Neural cell (in vitro differentiated cells): ENCODE results near the gene DAP. TPM values are rescaled to one million over a fixed set of nuclear protein-coding genes. Genes with fewer than 3 reads are reported as not detected.

ENCODE experiments used
- H2AFZ ChIP-seq: fragments of 200-600, 300-800 bp; sonication (generic), shearing (Covaris generic); 2 replicates; pipeline ENCODE4 v1.6.0; 2014; ENCODE audit warnings: low read depth, mild to moderate bottlenecking, antibody characterized with exemption, low read length, moderate library complexity
- H3F3A ChIP-seq: fragments of 200-600 bp; shearing (Covaris generic); 2 replicates; pipeline ENCODE4 v1.6.1; 2016; ENCODE audit warnings: mild to moderate bottlenecking, moderate library complexity, mixed read lengths, antibody characterized with exemption, low read length; ENCODE audit not compliant: insufficient read depth, poor library complexity, severe bottlenecking
- H3K27ac ChIP-seq: fragments of 200-600, 300-800 bp; sonication (generic), shearing (Covaris generic); 2 replicates; pipeline ENCODE4 v1.5.1; 2014; ENCODE audit warnings: mild to moderate bottlenecking, low read length, moderate library complexity
- H3K27me3 ChIP-seq: fragments of 300-800, 200-600 bp; sonication (generic), shearing (Covaris generic); 2 replicates; pipeline ENCODE4 v1.6.0; 2014; ENCODE audit warnings: mild to moderate bottlenecking, low read depth, low read length, moderate library complexity; ENCODE audit not compliant: insufficient read depth
- H3K36me3 ChIP-seq: fragments of 300-800, 200-600 bp; sonication (generic), shearing (Covaris generic); 2 replicates; pipeline ENCODE4 v1.5.1; 2014; ENCODE audit warnings: mild to moderate bottlenecking, antibody characterized with exemption, low read length, moderate library complexity; ENCODE audit not compliant: insufficient read depth
- H3K4me2 ChIP-seq: fragments of 300-800, 200-600 bp; sonication (generic), shearing (Covaris generic); 2 replicates; pipeline ENCODE4 v1.6.0; 2014; ENCODE audit warnings: mild to moderate bottlenecking, low read length
- H3K4me3 ChIP-seq: fragments of 300-800, 200-600 bp; sonication (generic), shearing (Covaris generic); 2 replicates; pipeline ENCODE4 v1.5.1; 2014; ENCODE audit warnings: mild to moderate bottlenecking, low read length, moderate library complexity
- H3K79me2 ChIP-seq: fragments of 200-600 bp; shearing (Covaris generic); replicated peaks from 2 replicates; pipeline ENCODE4 v1.6.0; 2014; ENCODE audit warnings: mild to moderate bottlenecking, low read length, moderate library complexity; ENCODE audit not compliant: insufficient read depth
- H3K9ac ChIP-seq: fragments of 300-800, 200-600 bp; sonication (generic), shearing (Covaris generic); 2 replicates; pipeline ENCODE4 v1.6.1; 2016; ENCODE audit warnings: mild to moderate bottlenecking, low read length, mixed read lengths
- H3K9me2 ChIP-seq: fragments of 200-600 bp; shearing (Covaris generic); 2 replicates; pipeline ENCODE4 v1.6.1; 2016; ENCODE audit warnings: mild to moderate bottlenecking, low read length, mixed read lengths; ENCODE audit not compliant: insufficient read depth
- H3K9me3 ChIP-seq: fragments of 200-600, 300-800 bp; sonication (generic), shearing (Covaris generic); 2 replicates; pipeline ENCODE4 v1.6.1; 2016; ENCODE audit warnings: mild to moderate bottlenecking, mixed run types, low read length, moderate library complexity, mixed read lengths
- H4K20me1 ChIP-seq: fragments of 200-600 bp; shearing (Covaris generic); 2 replicates; pipeline ENCODE4 v1.6.1; 2016; ENCODE audit warnings: mild to moderate bottlenecking, mixed run types; ENCODE audit not compliant: insufficient read depth
- EP300 ChIP-seq: fragments of 450-650 bp; conservative IDR thresholded peaks from 2 replicates; pipeline ENCODE4 v1.6.1; 2014; ENCODE audit warnings: antibody characterized with exemption, mild to moderate bottlenecking, moderate library complexity; ENCODE audit not compliant: poor library complexity, severe bottlenecking
- EZH2 ChIP-seq: fragments of 200-600, 300-800 bp; shearing (Covaris generic), sonication (generic); IDR thresholded peaks from 2 replicates; pipeline ENCODE4 v1.6.1; 2014; ENCODE audit warnings: antibody characterized with exemption, low read length, borderline replicate concordance, mild to moderate bottlenecking; ENCODE audit not compliant: insufficient read depth, poor library complexity, severe bottlenecking
- MXI1 ChIP-seq: fragments of 450-650 bp; conservative IDR thresholded peaks from 2 replicates; pipeline ENCODE4 v1.6.1; 2014; ENCODE audit warnings: antibody characterized with exemption, mild to moderate bottlenecking; ENCODE audit not compliant: poor library complexity, severe bottlenecking
- POLR2AphosphoS5 ChIP-seq: IDR thresholded peaks from 2 replicates; pipeline ENCODE4 v1.6.1; 2012
- RAD21 ChIP-seq: fragments of 450-650 bp; conservative IDR thresholded peaks from 2 replicates; pipeline ENCODE4 v1.6.1; 2014; ENCODE audit warnings: antibody characterized with exemption, mild to moderate bottlenecking, moderate library complexity
- REST ChIP-seq: IDR thresholded peaks from 2 replicates; pipeline ENCODE4 v1.6.1; 2012; ENCODE audit warnings: borderline replicate concordance
- SMC3 ChIP-seq: fragments of 450-650 bp; conservative IDR thresholded peaks from 2 replicates; pipeline ENCODE4 v1.6.1; 2014; ENCODE audit warnings: antibody characterized with exemption, mild to moderate bottlenecking, moderate library complexity; ENCODE audit not compliant: poor library complexity
- TAF1 ChIP-seq: IDR thresholded peaks from 2 replicates; pipeline ENCODE4 v1.6.1; 2012; ENCODE audit warnings: low read depth
- polyA plus RNA-seq: library from polyadenylated mRNA; depleted of rRNA; stranded (reverse); fragments of >200 nt; gene quantifications from 2 replicates; pipeline ENCODE4 v1.2.3, GENCODE V29; 2014
- TF ChIP-seq, protein P1 (sequence below): fragments of 450-650 bp; IDR thresholded peaks from 2 replicates; pipeline ENCODE4 v1.5.1; 2014; ENCODE audit warnings: antibody characterized with exemption, mild to moderate bottlenecking, moderate library complexity; ENCODE audit not compliant: poor library complexity, severe bottlenecking

DAP gene
- polyA plus RNA-seq, 1 donor from 2014 or later, result 9.3 TPM

GRCh38 chr5:10736808-10737207 is 24.2 kb downstream of the DAP start:
- Histone ChIP-seq H3K79me2 (no peaks in the 10 kb centered on the region), H3K9me3 (no peaks in the 10 kb centered on the region), H3K4me2 (no peak overlapping the region), H3K27ac (no peak overlapping the region), H3K9ac (no peak overlapping the region), H2AFZ (no peak overlapping the region), H3K27me3 (no peaks in the 10 kb centered on the region), H3F3A (no peaks in the 10 kb centered on the region), H3K36me3 (no peaks in the 10 kb centered on the region), H3K4me3 (no peak overlapping the region), H4K20me1 (no peaks in the 10 kb centered on the region), H3K9me2 (no peaks in the 10 kb centered on the region)
- no peak for TF ChIP-seq RAD21
- no peak for TF ChIP-seq TAF1

DNA sequence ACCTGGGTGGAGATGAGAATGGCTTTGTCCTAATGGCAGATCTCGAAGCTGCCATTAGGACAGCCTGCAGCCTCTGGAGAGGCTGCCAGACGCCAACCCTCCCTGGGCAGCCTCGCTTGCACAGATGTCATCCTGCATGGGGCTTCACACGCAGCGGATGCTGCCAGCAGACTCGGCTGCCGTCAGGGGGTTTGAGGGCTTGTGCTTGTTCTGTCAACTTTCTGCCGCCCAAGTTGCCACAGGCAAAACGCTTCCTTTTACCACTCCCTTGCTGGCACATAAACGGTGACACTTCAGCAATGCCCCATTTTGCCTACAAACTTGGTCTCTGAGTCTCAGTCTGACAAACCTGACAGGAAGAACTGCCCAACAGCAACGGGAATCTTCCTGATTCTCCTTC is 24.7 kb downstream of the DAP start:
- no peak overlapping the region for H3K27ac ChIP-seq
- H3K9ac ChIP-seq, result no peak overlapping the region
- no peaks in the 10 kb centered on the region for H3K27me3 ChIP-seq
- no peaks in the 10 kb centered on the region for H3K9me2 ChIP-seq
- no peaks in the 10 kb centered on the region for H3K79me2 ChIP-seq
- H3K4me2 ChIP-seq, result no peak overlapping the region
- no peak for TF ChIP-seq SMC3
- no peak for TF ChIP-seq REST
- TF ChIP-seq POLR2AphosphoS5, result no peak
- TF ChIP-seq EP300, result no peak
- TF ChIP-seq MXI1, result no peak
- TF ChIP-seq TAF1, result no peak
- TF ChIP-seq, protein P1, sequence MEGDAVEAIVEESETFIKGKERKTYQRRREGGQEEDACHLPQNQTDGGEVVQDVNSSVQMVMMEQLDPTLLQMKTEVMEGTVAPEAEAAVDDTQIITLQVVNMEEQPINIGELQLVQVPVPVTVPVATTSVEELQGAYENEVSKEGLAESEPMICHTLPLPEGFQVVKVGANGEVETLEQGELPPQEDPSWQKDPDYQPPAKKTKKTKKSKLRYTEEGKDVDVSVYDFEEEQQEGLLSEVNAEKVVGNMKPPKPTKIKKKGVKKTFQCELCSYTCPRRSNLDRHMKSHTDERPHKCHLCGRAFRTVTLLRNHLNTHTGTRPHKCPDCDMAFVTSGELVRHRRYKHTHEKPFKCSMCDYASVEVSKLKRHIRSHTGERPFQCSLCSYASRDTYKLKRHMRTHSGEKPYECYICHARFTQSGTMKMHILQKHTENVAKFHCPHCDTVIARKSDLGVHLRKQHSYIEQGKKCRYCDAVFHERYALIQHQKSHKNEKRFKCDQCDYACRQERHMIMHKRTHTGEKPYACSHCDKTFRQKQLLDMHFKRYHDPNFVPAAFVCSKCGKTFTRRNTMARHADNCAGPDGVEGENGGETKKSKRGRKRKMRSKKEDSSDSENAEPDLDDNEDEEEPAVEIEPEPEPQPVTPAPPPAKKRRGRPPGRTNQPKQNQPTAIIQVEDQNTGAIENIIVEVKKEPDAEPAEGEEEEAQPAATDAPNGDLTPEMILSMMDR, result no peak
- TF ChIP-seq RAD21, result no peak
- no peak for TF ChIP-seq EZH2
- H3F3A ChIP-seq, result no peaks in the 10 kb centered on the region
- no peaks in the 10 kb centered on the region for H3K36me3 ChIP-seq
- H3K4me3 ChIP-seq, result no peak overlapping the region
- H2AFZ ChIP-seq, result no peak overlapping the region
- no peaks in the 10 kb centered on the region for H3K9me3 ChIP-seq
- no peaks in the 10 kb centered on the region for H4K20me1 ChIP-seq
